Islet of Langerhans (tissue), 1 donor: ENCODE measurements around the gene AQP2.

ENCODE experiments used
- FAIRE-seq: peaks from one replicate; lab custom pipeline; 2011; peaks lifted over from hg19 to GRCh38; lab: Jason Lieb, UNC

Gene AQP2

DNA sequence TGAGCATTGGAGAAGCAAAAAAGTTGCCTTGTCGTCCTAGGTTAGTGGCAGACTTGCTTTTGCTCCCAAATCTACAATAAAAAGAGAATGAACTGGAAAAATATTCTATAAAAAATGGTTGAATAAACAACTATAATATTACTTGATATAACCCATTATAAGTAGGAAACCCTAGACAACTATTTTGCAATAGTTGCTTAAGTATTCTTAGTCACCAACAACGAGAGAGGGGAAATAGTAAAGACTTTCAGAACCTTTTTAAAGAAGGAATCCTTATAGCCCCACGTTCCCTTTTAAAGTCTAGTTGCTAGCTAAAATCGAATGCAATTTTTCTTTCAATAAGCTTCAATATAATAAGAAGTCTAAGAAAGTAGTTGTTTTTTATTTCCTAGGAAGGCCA is 39.7 kb downstream of the AQP2 start:
- FAIRE-seq, result no peak

DNA sequence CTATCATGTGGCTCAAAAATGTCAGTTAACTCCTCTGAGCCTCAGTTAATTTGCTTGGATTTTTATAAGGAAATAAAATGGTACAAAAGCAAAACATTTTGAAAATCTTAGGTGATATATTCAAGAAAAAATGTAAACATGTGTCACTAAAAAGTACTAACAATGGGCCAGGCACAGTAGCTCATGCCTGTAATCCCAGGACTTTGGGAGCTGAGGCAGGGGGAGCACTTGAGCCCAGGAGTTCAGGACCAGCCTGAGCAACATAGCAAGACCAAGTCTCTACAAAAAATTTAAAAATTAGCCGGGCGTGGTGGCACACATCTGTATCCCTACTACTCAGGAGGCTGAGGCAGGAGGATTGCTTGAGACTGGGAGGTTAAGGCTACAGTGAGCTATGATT is 47.9 kb downstream of the AQP2 start:
- no peak for FAIRE-seq

DNA sequence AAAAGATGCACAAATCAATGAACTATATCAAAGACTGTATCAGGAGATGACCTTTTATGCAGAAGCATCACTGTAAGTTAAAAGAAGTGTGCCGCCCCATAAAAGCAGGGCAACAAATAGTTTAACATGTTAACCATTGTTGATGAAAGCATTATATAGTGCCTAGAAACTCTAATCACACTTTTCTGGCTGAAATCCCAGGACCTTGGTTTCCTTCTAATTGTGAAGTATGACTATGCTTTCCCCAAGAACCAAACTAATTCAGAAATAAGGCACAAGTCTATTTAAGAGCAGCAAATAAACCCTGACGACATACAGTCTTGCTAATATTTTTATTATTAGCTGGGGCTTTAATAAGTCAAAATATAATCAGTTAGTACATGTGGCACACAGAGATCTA is 53.1 kb downstream of the AQP2 start:
- no peak for FAIRE-seq

DNA sequence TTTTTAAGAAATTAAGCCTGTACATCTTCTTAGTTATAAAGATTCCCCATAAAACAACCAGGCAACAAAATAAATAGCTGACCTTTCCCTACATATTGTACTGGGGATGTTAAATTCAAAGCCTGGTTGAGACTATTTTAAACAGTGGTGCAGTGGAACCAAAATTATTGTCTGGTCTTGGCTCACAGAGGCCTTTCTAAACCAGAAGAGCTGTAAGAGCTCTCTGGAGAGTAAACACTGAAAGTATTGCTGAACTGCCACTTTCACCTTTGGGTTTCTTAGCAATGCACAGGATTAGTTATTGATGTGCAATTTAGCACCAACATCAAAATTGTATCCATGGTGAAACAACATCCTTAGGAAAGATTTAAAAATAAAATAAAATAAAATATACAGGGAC is 54.2 kb downstream of the AQP2 start:
- FAIRE-seq, result peak; percentile 87

DNA sequence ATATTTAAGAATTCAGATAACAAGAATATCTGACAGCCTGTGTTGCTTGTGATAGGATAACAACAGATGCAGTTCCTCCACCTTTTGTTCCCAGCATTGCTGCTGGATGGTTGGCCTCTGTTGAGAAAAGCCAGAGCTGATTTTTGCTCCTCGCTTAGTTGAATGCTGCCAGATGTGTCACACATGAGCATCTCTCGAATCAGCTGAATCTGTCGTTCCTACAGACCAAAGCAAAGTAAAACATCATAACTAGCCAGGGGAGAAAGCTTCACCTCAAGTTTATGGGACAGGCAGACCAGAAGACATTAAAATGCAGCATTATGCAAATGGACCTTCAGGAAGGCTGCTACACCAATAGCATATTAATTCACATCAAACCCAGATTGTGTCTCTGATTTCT is 54.6 kb downstream of the AQP2 start:
- no peak for FAIRE-seq

DNA sequence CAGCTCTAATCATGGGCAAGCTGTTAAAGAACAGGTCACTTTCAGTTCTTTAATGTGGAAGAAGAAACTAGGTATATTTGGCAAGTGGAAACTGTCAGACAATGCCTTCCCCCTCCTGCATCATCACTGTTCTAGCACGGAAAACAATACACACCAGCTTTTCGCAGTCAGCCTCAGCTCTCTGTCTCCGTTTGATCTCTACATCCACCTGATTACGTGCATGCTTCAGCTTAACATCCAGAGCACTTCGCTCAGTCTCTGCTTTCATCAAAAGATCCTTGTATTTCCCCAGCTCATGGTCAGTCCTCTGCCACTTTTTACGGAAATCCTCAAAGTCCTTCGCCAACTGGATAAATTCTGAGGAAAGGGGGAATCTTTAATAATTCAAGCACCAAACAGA is 55.7 kb downstream of the AQP2 start:
- peak; percentile 65 for FAIRE-seq

DNA sequence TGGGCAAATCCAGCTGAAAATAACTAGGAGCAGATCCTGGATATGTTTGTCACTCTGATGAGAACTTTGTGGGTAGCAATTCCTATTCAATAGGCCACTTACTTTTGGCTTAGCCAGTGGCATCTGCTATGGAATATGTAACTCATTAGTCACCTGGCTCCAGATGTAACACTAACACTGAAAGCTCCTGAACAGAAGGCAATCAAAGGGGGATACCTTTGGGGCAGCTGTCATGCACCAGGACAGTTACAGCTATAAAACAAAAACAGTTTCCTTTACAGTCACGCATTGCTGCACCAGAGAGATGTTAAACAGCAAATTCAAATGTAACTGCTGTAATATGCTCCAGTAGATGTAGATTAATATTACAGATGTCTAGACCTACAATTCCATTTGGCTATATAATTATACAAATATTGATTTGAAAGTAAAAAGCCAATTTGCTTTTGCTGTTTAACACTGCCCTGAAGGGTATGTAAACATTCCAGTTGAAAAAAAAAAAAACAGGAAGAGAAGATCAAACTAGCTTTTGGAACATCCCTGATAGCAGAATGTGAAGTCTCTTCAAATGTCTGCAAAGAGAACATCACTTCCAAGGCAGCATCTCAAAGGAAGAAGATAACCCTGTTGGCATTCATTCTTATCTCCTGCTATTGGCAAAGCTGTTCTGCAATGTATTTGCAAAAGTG is 56.4 kb downstream of the AQP2 start:
- no peak for FAIRE-seq
